ENCODE data around the gene GATA1.

DNA sequence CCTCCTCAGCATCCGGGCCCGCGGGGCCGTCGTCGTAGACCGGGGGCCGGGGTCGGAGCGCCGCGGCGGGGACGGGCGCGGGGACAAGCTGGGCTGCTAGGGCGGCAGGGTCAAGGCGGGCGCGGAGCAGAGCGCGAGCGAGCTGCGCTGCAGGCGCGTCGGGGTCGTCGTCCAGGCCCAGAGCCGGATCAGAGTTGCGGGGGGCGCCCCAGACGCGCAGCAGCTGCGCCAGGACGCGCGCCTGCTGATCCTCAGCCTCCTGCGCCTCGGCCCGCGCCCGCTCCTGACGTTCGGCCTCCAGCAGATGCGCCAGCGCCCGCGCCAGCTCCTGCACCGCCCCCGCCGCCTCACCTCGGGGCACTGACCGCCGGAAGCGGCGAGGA, 45.5 kb downstream of the GATA1 start:
- TF ChIP-seq, protein P1, sequence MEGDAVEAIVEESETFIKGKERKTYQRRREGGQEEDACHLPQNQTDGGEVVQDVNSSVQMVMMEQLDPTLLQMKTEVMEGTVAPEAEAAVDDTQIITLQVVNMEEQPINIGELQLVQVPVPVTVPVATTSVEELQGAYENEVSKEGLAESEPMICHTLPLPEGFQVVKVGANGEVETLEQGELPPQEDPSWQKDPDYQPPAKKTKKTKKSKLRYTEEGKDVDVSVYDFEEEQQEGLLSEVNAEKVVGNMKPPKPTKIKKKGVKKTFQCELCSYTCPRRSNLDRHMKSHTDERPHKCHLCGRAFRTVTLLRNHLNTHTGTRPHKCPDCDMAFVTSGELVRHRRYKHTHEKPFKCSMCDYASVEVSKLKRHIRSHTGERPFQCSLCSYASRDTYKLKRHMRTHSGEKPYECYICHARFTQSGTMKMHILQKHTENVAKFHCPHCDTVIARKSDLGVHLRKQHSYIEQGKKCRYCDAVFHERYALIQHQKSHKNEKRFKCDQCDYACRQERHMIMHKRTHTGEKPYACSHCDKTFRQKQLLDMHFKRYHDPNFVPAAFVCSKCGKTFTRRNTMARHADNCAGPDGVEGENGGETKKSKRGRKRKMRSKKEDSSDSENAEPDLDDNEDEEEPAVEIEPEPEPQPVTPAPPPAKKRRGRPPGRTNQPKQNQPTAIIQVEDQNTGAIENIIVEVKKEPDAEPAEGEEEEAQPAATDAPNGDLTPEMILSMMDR (IDR thresholded peaks at IDR 0.05), result no peak
- TF ChIP-seq POLR2A (IDR thresholded peaks at IDR 0.05) (no peak), POLR2AphosphoS5 (IDR thresholded peaks at IDR 0.05; ENCODE audit: insufficient read depth in 1 of 2, low read depth in 1 of 2) (no peak)

All from vagina (tissue), 2 donors.